Body of pancreas (tissue), 4 donors: ENCODE measurements around the gene ADAMTS2. TPM values are rescaled to one million over a fixed set of nuclear protein-coding genes. Genes with fewer than 3 reads are reported as not detected.
A peak's percentile ranks its signal among the peaks of the same experiment; 100 is the strongest.

Experiments
- ATAC-seq: fragments of 150-250 bp; one replicate; pipeline ENCODE4 v1.9.1; 2016
- DNase-seq, 4 donors: peaks; one replicate each; pipeline ENCODE4 v3.0.0-alpha.2; 2019
- H3K27ac ChIP-seq, 4 donors: fragments of 200-600 bp; sonication (generic); 1 replicate in 3 of 4; 2 replicates in 1 of 4; pipeline versions ENCODE4 v1.5.1 to v1.6.1; 2016 to 2019; ENCODE audit warnings: mild to moderate bottlenecking in 1 of 4, mixed read lengths in 1 of 4, moderate library complexity in 1 of 4
- H3K27me3 ChIP-seq, 2 donors: fragments of 200-600 bp; sonication (generic); one replicate each; pipeline ENCODE4 v1.6.0; 2016; ENCODE audit warnings: mild to moderate bottlenecking in 1 of 2
- H3K36me3 ChIP-seq, 2 donors: fragments of 200-600 bp; sonication (generic); replicated peaks in 1 of 2; 2 replicates each; pipeline ENCODE4 v1.5.1; 2016; ENCODE audit warnings: low read depth in 2 of 2; ENCODE audit not compliant: insufficient read depth in 1 of 2
- H3K4me1 ChIP-seq: fragments of 200-600 bp; sonication (generic); one replicate; pipeline ENCODE4 v1.6.0; 2016
- H3K4me3 ChIP-seq, 2 donors: fragments of 200-600 bp; sonication (generic); 1 replicate in 1 of 2; 2 replicates in 1 of 2; pipeline ENCODE4 v1.5.1; 2016 to 2019
- H3K9me3 ChIP-seq, 3 donors: fragments of 200-600 bp; sonication (generic); 1 replicate in 2 of 3; 2 replicates in 1 of 3; pipeline ENCODE4 v1.5.1; 2016
- POLR2A ChIP-seq, 3 donors: fragments of 450-650 bp; IDR thresholded peaks; one replicate each; pipeline ENCODE4 v1.6.1; 2016; ENCODE audit warnings: antibody characterized with exemption in 3 of 3, mild to moderate bottlenecking in 2 of 3
- WGBS, 2 donors: methylation state at CpG; one replicate each; pipeline ENCODE4 v1.1.5; 2017; 5-methylcytosine and 5-hydroxymethylcytosine counted together
- intact Hi-C: fragments of 100-400 bp; cut with DNase I; formaldehyde crosslinking; loops from one replicate; pipeline ENCODE4 v1.15.1; 2023
- total RNA-seq, 2 donors: library from RNA; depleted of rRNA; stranded (reverse); fragments of >200 nt; gene quantifications; one replicate each; pipeline ENCODE4 v1.1.0, GENCODE V29; 2016
- TF ChIP-seq, protein P1 (sequence below), 7 experiments: fragments of 450-650 bp in 4 of 7; fragments of 200-600 bp in 3 of 7; sonication (generic) in 3 of 7; IDR thresholded peaks; one replicate each; pipeline ENCODE4 v1.5.1; 2016 to 2019; ENCODE audit warnings: antibody characterized with exemption in 7 of 7

Gene ADAMTS2
- total RNA-seq, 2 donors from 2014 or later = 9.1 to 19.1 TPM

GRCh38 chr5:179373101-179373934 lies 28.1 kb upstream of the ADAMTS2 start:
- H3K27me3 ChIP-seq = no peaks in the 10 kb centered on the region
- intact Hi-C loops = no loop called here
- H3K9me3 ChIP-seq = no peaks in the 10 kb centered on the region
- no peak for ATAC-seq
- no peak overlapping the region for H3K27ac ChIP-seq
- DNase-seq = no peak
- WGBS, 2 donors = 76 to 77% methylated on average over 13 to 26 of the region's 26 CpGs
- TF ChIP-seq, protein P1, sequence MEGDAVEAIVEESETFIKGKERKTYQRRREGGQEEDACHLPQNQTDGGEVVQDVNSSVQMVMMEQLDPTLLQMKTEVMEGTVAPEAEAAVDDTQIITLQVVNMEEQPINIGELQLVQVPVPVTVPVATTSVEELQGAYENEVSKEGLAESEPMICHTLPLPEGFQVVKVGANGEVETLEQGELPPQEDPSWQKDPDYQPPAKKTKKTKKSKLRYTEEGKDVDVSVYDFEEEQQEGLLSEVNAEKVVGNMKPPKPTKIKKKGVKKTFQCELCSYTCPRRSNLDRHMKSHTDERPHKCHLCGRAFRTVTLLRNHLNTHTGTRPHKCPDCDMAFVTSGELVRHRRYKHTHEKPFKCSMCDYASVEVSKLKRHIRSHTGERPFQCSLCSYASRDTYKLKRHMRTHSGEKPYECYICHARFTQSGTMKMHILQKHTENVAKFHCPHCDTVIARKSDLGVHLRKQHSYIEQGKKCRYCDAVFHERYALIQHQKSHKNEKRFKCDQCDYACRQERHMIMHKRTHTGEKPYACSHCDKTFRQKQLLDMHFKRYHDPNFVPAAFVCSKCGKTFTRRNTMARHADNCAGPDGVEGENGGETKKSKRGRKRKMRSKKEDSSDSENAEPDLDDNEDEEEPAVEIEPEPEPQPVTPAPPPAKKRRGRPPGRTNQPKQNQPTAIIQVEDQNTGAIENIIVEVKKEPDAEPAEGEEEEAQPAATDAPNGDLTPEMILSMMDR (IDR thresholded peaks at IDR 0.05) = no peak
- TF ChIP-seq POLR2A (IDR thresholded peaks at IDR 0.05) = no peak
- no peak overlapping the region for H3K4me3 ChIP-seq
- H3K4me1 ChIP-seq = no peaks in the 10 kb centered on the region
- no peaks in the 10 kb centered on the region for H3K36me3 ChIP-seq

DNA sequence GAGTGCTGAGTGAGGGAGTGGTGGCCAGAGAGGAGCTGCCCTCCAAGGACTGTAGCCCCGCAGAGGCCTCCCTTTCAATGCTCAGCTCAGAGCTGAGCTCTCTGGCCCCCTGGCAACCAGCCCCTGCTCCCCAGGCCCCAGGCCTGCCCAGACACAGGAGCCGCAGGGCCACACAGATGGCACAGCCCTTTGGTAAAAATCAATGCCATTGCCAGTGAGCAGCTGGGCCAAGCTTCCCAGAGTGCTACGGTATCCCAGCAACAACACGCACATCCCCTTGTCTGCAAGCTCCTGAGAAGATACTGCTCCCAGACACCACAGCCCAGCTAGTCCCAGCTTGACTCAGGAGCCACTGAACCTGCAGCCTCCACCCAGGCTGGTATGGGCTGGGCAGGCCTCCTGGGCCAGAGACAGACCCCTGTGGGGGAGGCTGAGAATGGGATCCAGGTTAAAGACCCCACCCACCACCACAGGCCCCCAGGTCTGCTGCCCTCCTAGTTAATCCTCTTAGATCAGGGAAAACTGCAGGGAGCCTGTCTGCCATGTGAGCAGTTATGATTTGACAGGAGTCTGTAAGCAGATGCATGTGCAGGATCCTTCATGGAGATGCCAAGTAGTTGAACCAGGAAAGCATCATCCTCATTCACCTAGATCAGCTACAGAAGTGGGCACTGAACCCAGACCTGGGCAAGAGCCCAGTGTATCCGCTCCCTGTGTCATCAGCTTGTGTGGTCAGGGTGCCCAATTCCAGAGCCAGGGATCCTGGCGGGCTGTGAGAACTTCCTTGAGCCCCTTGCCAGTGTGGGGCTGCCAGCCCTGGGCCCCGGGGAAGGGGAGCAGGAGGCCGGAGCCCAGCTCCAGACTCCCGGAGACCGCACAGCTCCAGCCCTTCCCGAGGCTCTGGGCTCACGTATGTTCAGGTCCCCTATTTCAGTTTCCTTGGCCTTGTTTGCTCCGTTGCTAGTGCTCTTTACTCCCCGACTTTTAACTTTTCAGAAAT lies 26.7 kb upstream of the ADAMTS2 start:
- TF ChIP-seq, protein P1 (IDR thresholded peaks at IDR 0.05) = no peak
- no peak for TF ChIP-seq POLR2A (IDR thresholded peaks at IDR 0.05)
- H3K27me3 ChIP-seq = no peaks in the 10 kb centered on the region
- intact Hi-C loops = no loop called here
- H3K4me3 ChIP-seq = no peak overlapping the region
- ATAC-seq (peak; percentile 24), DNase-seq (peak in 3 of 4 donors; percentile 35 to 56 (median 52))
- H3K27ac ChIP-seq = no peak overlapping the region
- H3K9me3 ChIP-seq = no peaks in the 10 kb centered on the region
- WGBS, 2 donors = 69 to 72% methylated on average over 11 to 14 of the region's 14 CpGs
- H3K36me3 ChIP-seq = no peaks in the 10 kb centered on the region
- H3K4me1 ChIP-seq = no peaks in the 10 kb centered on the region

DNA sequence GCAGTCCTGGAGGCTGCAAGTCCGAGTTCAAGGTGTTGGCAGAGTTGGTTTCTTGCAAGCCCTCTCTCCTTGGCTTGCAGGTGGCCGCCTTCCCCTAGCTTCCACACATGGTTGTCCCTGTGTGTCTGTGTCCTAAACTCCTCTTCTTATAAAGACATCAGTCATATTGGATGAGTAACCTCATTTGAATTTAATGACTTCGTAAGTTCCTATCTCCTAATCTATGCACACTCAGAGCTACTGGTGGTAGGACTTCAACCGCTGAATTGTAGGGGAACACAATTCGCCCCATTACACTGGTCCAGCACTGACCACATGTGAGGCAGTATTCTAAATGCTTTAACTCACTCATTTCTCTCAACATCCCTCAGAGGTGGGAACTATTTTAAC lies 25.9 kb upstream of the ADAMTS2 start:
- intact Hi-C loops = no loop called here
- Histone ChIP-seq H3K27ac (no peak overlapping the region), H3K27me3 (no peaks in the 10 kb centered on the region), H3K4me1 (no peaks in the 10 kb centered on the region), H3K36me3 (no peaks in the 10 kb centered on the region), H3K4me3 (no peak overlapping the region), H3K9me3 (no peaks in the 10 kb centered on the region)
- ATAC-seq (no peak), DNase-seq (no peak)
- 63 to 82% methylated on average over 4 to 5 of the region's 5 CpGs for WGBS, 2 donors
- TF ChIP-seq, protein P1 (IDR thresholded peaks at IDR 0.05) = no peak
- no peak for TF ChIP-seq POLR2A (IDR thresholded peaks at IDR 0.05)

- no peaks in the 10 kb centered on the region for H3K4me1 ChIP-seq
- H3K9me3 ChIP-seq = no peaks in the 10 kb centered on the region
- H3K4me3 ChIP-seq = no peak overlapping the region
- DNase-seq = no peak
- H3K27me3 ChIP-seq = no peaks in the 10 kb centered on the region
- TF ChIP-seq POLR2A (IDR thresholded peaks at IDR 0.05) = no peak
- TF ChIP-seq, protein P1 (IDR thresholded peaks at IDR 0.05) = no peak
- intact Hi-C loops = no loop called here
- no peak overlapping the region for H3K27ac ChIP-seq
- ATAC-seq = no peak
- 65 to 73% methylated on average over 10 to 22 of the region's 24 CpGs for WGBS, 2 donors
- no peaks in the 10 kb centered on the region for H3K36me3 ChIP-seq
These were observed 25.3 kb upstream of the ADAMTS2 start for GRCh38 chr5:179370490-179371120.
